ENCODE measurements around the gene SPATA2. TPM values are rescaled to one million over a fixed set of nuclear protein-coding genes. Genes with fewer than 3 reads are reported as not detected.

SPATA2 gene
- total RNA-seq, 4 donors from 2014 or later = 4.0 to 6.7 (median 5.5) TPM

DNA sequence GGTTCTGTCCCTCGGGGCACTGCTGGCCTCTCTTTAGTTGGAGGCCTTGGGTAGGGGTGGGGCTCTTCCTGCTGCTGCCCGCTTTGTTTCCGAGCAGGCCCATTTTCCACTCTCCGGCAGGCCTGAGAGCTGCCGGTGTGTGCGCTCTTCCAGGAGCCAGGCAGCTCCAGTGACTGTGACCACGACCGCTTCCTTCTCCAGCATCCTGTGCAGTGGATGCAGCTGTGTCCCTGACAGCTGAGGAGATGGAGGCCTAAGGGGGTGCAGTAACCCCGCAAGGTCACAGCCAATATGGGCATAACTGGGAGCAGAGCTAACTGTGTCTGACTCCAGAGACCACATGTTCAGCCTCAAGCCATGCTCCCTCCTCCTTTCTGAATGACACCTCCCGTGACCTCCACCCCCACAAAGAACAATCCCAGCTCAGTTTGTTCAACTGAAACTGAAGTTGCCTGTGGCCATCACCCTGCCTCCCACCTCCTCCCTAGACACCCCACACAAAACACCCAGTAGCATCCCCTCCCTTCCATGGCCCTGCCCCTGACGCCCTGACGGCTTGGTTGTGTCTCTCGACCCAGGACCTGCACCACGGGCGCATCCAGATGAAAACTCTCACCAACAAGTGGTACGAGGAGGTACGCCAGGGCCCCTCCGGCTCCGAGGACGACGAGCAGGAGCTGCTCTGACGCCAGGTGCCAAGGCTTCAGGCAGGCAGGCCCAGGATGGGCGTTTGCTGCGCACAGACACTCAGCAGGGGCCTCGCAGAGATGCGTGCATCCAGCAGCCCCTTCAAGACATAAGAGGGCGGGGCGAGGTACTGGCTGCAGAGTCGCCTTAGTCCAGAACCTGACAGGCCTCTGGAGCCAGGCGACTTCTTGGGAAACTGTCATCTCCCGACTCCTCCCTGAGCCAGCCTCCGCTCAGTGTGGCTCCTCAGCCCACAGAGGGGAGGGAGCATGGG is 27.8 kb downstream of the SPATA2 start:
- no peak for DNase-seq (ENCODE audit: extremely low spot score)
- H3K4me1 ChIP-seq = peaks cover 42 to 54% (median 48%) of the 10 kb centered on the region in 4 donors

DNA sequence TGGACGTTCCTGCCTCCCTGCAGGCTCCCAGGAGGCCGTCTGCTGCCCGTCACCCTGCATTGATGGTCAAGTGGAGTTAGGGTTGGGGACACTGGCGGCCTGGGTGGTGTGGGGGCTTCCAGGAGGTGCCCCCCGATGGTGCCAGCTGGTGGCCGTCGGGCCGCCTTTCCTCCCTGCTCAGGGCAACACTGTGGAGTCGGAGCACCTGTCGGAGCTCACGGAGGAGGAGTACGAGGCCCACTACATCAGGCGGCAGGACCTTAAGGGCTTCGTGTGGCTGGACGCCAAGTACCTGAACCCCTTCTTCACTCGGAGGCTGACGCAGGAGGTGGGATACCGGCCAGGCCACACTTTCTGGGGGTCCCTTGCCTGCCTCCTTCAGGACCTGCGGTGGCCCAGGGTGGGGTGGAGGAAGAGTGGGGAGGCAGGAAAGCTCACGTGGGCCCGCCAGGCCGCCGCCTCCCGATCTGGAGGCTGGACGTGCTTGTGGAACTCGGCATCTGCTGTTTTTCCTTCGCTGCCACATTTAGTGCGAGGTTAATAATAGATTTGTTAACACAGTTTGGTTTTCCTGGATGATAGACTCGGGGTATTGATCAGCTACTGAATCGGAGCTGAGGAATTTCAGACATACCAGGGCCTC is 28.6 kb downstream of the SPATA2 start:
- TF ChIP-seq POLR2A (IDR thresholded peaks at IDR 0.05; ENCODE audit: low read depth) = no peak
- TF ChIP-seq, protein P1, sequence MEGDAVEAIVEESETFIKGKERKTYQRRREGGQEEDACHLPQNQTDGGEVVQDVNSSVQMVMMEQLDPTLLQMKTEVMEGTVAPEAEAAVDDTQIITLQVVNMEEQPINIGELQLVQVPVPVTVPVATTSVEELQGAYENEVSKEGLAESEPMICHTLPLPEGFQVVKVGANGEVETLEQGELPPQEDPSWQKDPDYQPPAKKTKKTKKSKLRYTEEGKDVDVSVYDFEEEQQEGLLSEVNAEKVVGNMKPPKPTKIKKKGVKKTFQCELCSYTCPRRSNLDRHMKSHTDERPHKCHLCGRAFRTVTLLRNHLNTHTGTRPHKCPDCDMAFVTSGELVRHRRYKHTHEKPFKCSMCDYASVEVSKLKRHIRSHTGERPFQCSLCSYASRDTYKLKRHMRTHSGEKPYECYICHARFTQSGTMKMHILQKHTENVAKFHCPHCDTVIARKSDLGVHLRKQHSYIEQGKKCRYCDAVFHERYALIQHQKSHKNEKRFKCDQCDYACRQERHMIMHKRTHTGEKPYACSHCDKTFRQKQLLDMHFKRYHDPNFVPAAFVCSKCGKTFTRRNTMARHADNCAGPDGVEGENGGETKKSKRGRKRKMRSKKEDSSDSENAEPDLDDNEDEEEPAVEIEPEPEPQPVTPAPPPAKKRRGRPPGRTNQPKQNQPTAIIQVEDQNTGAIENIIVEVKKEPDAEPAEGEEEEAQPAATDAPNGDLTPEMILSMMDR (IDR thresholded peaks at IDR 0.05) = no peak
- TF ChIP-seq POLR2AphosphoS5 (IDR thresholded peaks at IDR 0.05) = no peak
- no peak for TF ChIP-seq EP300 (IDR thresholded peaks at IDR 0.05)
- Histone ChIP-seq H3K4me1 (peaks cover 35 to 49% (median 46%) of the 10 kb centered on the region in 4 donors), H3K27me3 (no peaks in the 10 kb centered on the region), H3K27ac (replicated peaks in 1 of 4) (peak overlapping the region; percentile 44 to 71 (median 56)), H3K9me3 (no peaks in the 10 kb centered on the region), H3K4me3 (no peak overlapping the region), H3K36me3 (peaks cover 9 to 78% (median 66%) of the 10 kb centered on the region in 4 donors)
- WGBS = 73% methylated on average over 11 of the region's 30 CpGs
- no peak for DNase-seq (ENCODE audit: extremely low spot score)
- intact Hi-C loops (cut with DNase I) = no loop called here

More for the DNA sequence above, 27.8 kb downstream of the SPATA2 start:
- WGBS = 88% methylated on average over 15 of the region's 32 CpGs
- Histone ChIP-seq H3K36me3 (peaks cover 9 to 75% (median 59%) of the 10 kb centered on the region in 4 donors), H3K4me3 (no peak overlapping the region), H3K27ac (replicated peaks in 1 of 4) (peak overlapping the region; percentile 44 to 71 (median 56)), H3K9me3 (no peaks in the 10 kb centered on the region), H3K27me3 (no peaks in the 10 kb centered on the region)
- no peak for TF ChIP-seq EP300 (IDR thresholded peaks at IDR 0.05)
- TF ChIP-seq POLR2AphosphoS5 (IDR thresholded peaks at IDR 0.05) = peak in 1 of 2 donors; percentile 25
- intact Hi-C loops (cut with DNase I) = loop anchor here (2.0 kb wide), 1 partner anchor 277 kb away; no protein-coding TSS in a partner anchor

DNA sequence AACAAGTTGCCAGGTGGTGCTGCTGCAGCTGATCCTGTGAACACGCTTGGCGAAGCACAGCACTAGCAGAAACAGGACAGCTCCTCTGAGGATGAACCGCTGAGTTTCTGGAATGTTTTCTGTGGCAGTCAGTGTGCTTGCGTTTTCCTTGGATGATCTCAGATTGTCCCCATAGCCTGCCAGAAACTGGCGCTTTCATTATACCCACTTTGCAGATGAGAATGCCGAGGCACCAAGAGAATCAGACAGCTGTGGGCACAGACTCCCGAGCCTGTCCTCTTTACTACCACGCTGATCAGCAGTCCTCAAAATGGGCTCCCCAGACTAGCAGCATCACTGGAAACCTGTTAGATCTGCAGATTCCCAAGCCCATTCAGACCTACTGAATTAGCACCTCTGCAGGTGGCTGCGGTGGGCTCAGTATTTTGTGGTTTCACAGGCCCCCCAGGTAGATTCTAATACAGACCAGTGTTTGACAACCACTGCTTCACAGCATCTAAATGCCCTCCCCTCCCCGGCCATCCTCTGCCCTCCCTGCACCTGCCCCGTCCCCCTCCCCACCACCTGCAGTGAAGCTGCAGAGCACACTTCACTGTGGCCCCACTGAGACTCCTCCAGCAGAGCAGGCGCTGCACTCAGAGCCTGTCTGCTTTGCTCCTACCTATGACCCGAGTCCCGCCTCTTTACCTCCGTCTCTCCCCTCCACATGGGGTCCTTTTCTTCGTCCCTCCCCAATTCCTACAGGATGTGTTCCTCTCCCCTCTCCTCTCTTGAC is 29.6 kb downstream of the SPATA2 start:
- TF ChIP-seq EP300 (IDR thresholded peaks at IDR 0.05) = no peak
- no peak for TF ChIP-seq POLR2A (IDR thresholded peaks at IDR 0.05; ENCODE audit: low read depth)
- no peak for TF ChIP-seq POLR2AphosphoS5 (IDR thresholded peaks at IDR 0.05)
- TF ChIP-seq, protein P1 (IDR thresholded peaks at IDR 0.05) = no peak
- DNase-seq (ENCODE audit: extremely low spot score) = no peak
- H3K36me3 ChIP-seq = peaks cover 9 to 85% (median 71%) of the 10 kb centered on the region in 4 donors
- intact Hi-C loops (cut with DNase I) = no loop called here
- no peak overlapping the region for H3K4me3 ChIP-seq
- no peak overlapping the region for H3K27ac ChIP-seq (replicated peaks in 1 of 4)
- H3K4me1 ChIP-seq = peaks cover 28 to 42% (median 41%) of the 10 kb centered on the region in 4 donors
- H3K9me3 ChIP-seq = no peaks in the 10 kb centered on the region
- 94% methylated on average over 16 of the region's 16 CpGs for WGBS
- H3K27me3 ChIP-seq = no peaks in the 10 kb centered on the region

DNA sequence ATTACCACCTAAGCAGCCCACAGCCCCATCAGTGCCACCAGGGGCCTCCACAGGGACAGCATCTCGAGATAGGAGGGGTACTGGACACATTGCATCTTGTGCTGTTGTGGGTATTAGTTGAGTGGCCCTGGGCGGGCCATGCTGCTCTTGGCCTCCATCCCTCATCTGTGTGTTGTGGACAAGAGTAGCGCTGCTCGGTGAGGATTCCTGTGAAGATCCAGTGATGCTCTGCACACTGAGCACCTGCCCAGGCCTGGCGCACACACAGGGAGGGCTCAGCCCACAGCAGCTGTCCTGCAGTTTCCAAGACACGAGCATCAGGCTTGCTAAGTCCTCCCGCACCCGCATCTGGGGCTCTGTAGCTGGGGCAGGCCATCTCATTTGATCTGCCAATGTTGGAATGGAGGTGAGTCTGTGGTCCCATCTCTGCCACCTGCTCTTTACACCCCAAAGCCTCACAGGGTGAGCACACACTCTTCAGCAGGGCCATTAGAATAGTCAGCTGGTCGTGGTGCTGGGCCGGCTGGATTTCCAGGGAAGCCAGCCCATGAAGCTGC is 32.0 kb downstream of the SPATA2 start:
- no peaks in the 10 kb centered on the region for H3K9me3 ChIP-seq
- peaks cover 11 to 35% (median 28%) of the 10 kb centered on the region in 4 donors for H3K4me1 ChIP-seq
- no peak overlapping the region for H3K27ac ChIP-seq (replicated peaks in 1 of 4)
- H3K36me3 ChIP-seq = peaks cover 9 to 97% (median 75%) of the 10 kb centered on the region in 4 donors
- TF ChIP-seq POLR2A (IDR thresholded peaks at IDR 0.05; ENCODE audit: low read depth) = no peak
- no peak for TF ChIP-seq POLR2AphosphoS5 (IDR thresholded peaks at IDR 0.05)
- no peak for TF ChIP-seq EP300 (IDR thresholded peaks at IDR 0.05)
- TF ChIP-seq, protein P1 (IDR thresholded peaks at IDR 0.05) = no peak
- H3K27me3 ChIP-seq = no peaks in the 10 kb centered on the region
- 93% methylated on average over 6 of the region's 10 CpGs for WGBS
- no peak overlapping the region for H3K4me3 ChIP-seq
- intact Hi-C loops (cut with DNase I) = no loop called here
- DNase-seq (ENCODE audit: extremely low spot score) = no peak
